ENCODE measurements around the gene CFAP92.

CFAP92 gene

DNA sequence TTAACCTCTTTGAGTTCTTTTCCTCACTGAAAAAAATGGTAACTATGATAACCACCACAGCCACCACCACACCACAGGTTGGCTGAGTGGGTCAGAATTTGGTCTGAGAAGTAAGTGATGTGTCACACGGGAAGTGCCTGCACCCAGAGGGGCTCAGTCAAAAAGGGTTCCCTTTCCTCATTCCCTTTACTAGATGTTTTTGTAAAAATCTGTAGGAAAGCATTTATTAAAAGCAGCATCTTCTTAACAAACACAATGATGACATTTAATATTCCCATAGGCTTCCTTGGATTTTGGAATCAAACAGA is 23.2 kb downstream of the CFAP92 start:
- TF ChIP-seq, protein P1, sequence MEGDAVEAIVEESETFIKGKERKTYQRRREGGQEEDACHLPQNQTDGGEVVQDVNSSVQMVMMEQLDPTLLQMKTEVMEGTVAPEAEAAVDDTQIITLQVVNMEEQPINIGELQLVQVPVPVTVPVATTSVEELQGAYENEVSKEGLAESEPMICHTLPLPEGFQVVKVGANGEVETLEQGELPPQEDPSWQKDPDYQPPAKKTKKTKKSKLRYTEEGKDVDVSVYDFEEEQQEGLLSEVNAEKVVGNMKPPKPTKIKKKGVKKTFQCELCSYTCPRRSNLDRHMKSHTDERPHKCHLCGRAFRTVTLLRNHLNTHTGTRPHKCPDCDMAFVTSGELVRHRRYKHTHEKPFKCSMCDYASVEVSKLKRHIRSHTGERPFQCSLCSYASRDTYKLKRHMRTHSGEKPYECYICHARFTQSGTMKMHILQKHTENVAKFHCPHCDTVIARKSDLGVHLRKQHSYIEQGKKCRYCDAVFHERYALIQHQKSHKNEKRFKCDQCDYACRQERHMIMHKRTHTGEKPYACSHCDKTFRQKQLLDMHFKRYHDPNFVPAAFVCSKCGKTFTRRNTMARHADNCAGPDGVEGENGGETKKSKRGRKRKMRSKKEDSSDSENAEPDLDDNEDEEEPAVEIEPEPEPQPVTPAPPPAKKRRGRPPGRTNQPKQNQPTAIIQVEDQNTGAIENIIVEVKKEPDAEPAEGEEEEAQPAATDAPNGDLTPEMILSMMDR (IDR thresholded peaks at IDR 0.05) = no peak

DNA sequence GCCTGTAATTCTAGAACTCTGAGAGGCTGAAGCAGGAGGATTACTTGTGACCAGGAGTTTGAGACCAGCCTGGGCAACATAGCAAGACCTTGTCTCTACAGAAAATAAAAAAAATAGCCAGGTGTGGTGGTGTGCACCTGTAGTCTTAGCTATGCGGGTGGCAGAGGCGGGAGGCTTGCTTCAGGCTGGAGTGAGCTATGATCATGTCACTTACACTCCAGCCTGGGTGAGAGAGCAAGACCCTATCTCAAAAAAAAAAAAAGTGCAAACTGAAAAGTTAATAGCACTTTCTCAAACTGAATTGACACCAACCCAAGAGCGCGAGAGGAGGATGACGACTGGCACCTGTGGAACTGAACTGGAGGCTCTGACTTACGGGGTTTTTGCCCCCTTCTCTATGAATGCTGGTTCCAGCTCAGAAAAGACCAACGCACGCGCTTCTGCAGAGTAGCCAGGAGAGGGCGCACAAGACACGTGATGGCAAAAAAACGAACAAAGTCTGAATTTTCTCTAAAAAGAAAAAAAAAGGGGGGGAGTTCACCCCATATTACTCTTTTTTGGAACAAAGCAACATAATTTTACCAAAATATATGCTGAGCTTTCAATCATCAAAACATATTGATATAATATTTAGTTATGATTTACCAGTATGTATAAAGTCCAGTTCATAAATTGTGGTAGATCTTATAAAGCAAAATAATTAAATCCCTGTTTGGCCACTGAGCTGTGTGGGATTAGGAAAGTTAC is 23.7 kb downstream of the CFAP92 start:
- TF ChIP-seq, protein P1 (IDR thresholded peaks at IDR 0.05) = peak; percentile 95

GRCh38 chr3:128967748-128968355 is 26.0 kb downstream of the CFAP92 start:
- TF ChIP-seq, protein P1 (IDR thresholded peaks at IDR 0.05) = no peak

GRCh38 chr3:128965818-128966217 is 28.1 kb downstream of the CFAP92 start:
- TF ChIP-seq, protein P1 (IDR thresholded peaks at IDR 0.05) = no peak

- TF ChIP-seq, protein P1 (IDR thresholded peaks at IDR 0.05) = no peak
Measured at GRCh38 chr3:128965280-128965679, 28.6 kb downstream of the CFAP92 start.

DNA sequence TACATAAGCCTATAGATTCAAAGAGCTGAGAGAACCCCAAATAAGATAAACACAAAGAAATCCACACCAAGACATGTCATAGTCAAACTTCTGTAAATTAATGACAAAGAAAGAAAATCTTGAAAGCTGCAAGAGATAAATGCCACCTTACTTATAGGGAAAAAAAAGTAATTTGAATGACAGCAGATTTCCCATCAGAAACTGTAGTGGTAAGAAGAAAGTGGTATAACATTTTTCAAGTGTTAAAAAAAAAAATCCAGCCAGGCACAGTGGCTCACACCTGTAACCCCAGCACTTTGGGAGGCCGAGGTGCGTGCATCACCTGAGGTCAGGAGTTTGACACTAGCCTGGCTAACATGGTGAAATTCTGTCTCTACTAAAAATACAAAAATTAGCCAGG is 37.4 kb downstream of the CFAP92 start:
- TF ChIP-seq, protein P1 (IDR thresholded peaks at IDR 0.05) = no peak

DNA sequence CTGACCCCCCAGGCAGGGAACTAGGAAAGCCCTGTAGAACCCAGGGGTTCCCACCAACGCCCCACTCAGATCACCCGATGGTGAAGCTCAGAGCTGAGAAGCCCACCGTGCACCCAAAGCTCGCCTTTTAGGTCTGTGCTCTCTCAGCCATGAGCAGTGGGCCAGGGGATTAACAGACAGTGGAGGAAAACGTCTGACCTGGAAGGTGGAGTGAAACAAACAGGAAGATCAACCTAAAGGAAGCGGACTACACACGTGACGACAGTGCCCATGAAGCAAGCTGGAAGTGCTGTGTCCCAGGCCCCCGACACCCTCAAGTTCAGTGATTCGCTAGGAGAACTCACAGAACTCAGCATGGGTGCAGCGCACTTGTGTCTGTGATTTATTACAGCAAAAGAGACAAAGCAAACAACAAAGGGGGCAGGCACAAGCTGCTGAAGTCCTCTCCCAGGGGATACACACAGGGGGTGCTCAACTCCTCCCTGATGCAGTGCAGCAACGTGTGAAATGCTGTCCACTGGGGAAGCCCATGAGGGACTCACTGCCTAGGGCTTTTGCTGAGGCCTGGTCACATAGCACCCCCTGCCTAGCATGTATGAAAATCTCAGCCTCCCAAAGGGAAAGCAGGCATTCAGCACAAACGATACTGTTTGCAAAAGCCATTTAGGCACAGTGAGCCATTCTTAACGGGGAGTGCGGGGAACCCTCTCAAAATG is 43.5 kb downstream of the CFAP92 start:
- TF ChIP-seq, protein P1 (IDR thresholded peaks at IDR 0.05) = no peak
